Measurements from ENCODE around the gene PTPRN2. TPM values are rescaled to one million over a fixed set of nuclear protein-coding genes. Genes with fewer than 3 reads are reported as not detected.
"Not testable (repeated sequence)": the region's sequence is repeated elsewhere in the genome, so short reads cannot be mapped to it uniquely, and the experiment has no call there.

PTPRN2 gene
- total RNA-seq, 1 donor, result 0.27 TPM

DNA sequence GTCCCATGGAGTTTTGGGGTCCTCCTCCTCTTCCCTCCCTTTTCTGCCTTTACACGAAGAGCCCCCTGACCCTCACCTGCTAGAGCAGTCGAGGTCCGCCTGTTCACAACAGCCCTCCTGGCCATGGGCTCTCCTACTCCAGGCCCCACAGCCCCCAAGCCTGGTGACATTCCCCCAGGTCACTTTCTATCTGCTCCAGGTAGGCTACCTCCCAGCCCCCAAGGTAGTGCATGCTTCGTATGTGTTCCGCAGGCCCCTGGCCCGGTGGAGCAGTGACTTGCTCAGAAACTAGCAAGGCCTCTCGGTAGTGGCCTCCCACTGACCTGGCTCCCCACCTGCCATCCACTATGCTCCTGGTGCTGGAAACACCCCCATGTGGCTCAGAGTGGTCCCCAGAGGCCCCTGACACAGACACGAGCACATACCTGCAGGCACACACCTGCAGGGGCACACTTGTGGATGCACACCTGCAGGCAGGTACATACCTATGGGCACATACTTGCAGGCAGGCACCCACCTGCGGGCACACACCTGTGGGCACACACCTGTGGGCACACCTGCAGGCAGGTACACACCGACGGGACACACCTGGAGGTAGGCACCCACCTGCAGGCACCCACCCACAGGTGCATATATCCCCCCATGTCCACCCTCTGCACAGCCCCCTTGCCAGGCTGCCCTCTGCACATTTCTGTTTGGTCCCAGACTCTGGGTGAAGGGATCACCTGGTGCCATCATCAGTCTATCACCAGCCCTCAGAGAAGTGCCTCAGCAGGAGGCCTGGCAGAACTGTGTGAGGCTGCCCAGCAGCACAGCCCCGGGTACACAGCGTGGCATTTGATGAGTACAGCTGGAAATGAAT, 322.5 kb downstream of the PTPRN2 start:
- no peak for DNase-seq (ENCODE audit: low read depth in 2 of 3, low spot score in 2 of 3)

DNA sequence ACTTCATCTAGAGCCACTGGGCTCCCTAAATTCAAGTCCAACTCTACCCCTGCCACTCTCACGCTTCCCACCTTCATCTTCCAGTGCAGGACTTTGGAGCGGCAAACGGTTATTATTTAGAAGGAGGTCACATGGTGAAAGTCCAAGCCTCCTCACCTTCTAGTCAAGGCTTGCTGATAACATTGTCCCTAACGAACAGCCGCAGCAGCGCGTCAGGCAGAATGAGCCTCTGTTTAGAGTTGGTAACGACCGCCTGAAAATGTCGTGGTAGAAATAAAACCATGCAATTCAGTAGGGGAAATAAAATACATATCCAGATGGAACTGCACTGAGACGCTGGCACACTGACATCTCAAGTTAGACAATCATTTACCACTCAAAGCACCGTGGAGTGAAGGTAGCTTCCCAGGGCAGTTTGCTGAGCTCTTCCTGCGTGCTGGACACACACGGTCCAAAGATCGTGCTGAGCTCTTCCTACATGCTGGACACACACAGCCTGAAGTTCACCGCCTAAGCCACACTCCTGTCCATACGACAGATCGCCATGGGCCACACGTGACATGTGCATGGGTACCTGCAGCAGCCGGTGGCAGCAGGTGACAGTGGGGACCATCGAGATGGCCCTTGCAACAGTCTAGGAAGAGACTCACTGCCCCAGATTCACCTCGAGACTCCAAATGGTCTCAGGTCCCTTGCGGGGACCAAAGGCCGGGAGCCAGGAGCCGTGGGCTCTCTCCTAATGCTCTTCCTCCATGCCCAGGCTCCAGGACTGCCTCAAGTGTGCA, 323.5 kb downstream of the PTPRN2 start:
- no peak for DNase-seq (ENCODE audit: low read depth in 2 of 3, low spot score in 2 of 3)

DNA sequence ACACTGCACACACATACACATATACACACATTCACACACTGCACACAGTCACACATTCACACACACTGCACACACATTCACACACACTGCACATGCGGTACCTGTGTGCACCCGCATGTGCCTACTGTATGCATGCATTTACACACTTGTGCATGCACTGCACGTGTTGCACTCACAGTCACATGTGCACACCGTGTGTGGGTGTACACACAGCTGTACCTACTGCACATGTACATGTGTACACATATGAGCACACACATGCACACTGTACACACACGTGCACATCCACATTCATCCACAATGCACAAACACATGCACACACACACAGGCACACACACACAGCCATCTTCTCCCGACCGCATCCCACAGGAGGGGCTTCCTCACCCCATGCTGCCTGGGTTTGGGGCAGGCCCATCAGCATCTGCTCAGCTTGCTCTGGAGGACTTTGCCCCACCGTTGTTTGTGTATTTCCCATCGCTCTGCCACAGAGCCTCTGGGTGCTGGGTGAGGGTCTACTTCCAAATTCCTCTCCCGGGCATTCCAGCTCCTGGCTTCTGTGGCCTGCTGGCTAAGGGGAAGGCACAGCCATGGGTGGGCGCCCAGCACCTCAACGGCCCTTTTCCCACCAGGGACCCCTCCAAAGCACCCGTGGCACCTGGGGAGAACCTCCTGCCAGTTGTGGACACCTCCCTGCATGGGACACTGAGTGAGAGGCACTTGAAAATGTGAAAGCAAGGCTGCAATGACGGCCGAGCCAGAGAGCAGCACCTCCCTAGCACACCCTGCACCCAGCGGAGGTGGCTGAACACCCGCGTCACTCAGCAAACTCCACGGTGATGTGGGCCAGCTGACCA, 324.3 kb downstream of the PTPRN2 start:
- DNase-seq (ENCODE audit: low read depth in 2 of 3, low spot score in 2 of 3), result no peak

- no peak for DNase-seq (ENCODE audit: low read depth in 2 of 3, low spot score in 2 of 3)
Observed at GRCh38 chr7:158262284-158263109, 325.1 kb downstream of the PTPRN2 start.

DNA sequence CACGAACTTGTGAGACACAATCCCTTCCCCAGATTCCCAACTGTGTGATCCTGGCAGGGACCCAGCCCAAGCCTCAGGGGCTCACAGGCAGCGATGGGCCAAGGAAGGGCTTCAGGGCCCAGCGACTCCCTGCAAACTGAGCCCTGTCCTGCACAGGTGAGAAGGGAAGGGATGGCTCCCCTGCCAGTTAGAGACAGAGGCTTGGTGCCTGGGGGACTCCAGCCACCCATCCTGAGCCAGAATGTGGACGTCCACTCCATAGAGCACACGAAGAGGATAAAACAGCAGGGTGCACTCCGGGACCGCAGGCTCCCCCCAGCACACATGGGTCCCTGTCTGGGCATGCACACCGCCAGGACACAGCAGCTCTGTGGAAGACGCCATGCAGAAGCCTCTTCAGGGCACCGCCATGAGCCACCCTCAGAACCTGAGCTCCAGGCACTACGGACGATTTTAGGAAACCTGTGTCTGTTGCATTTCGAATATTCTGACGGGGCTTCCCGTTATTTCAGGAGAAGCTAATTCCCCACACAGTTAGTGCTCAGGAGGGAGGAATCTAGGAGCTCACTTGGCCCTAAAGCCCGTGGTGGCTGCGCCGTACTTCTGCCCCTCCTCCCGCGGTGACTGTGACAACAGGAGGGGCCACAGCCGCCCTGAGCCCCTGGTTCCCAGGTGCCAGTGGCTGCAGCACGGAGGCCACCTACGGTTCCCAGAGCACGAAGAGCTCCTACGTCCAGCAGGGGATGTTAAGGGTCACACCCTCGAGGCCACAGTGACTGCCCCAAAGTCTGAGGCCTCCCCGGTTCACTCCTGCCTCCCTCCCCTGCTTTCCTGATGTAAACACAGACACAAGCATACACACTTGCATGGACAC, 326.0 kb downstream of the PTPRN2 start:
- DNase-seq (ENCODE audit: low read depth in 2 of 3, low spot score in 2 of 3), result no peak

DNA sequence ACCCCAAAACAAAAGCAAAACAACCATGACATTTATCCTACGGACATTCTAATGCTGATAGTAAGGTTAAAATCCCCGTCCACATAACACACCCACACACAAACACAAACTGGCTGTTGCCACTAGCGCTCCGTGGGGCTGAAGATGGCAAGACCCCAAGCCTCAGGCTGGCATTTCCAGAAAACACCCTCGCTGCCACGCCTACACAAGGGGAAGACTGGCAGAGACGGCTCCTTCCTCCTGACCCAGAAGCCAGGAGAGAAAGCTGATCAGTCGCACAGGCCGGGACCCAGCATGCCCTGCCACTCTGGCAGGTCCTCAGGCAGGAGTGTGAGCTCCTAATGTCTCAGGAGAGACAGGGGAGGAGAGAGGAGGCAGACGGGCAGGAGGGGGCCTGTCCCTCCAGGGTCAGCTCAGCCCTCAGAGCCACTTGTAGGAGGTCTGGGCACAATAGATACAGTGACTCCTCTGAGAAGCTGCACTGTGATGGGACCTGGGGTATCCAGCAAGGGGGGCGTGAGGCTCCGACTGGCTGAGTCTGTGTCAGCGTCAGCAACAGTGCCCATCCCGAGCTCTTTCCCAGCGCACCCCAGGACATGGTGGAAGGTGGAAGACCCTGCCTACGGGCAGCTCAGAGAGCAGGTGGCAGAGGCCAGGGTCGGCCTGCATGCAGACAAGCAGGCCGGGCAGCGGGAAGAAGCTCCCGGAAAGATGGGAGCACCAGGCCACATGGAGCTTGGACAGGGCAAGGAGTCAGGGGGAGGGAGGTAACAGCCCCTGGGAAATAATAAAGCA, 326.9 kb downstream of the PTPRN2 start:
- no peak for DNase-seq (ENCODE audit: low read depth in 2 of 3, low spot score in 2 of 3)

GRCh38 chr7:158259671-158260418, 327.8 kb downstream of the PTPRN2 start:
- DNase-seq (ENCODE audit: low read depth in 2 of 3, low spot score in 2 of 3), result no peak

GRCh38 chr7:158259141-158259540, 328.5 kb downstream of the PTPRN2 start:
- no peak for DNase-seq (ENCODE audit: low read depth in 2 of 3, low spot score in 2 of 3)

GRCh38 chr7:158258411-158259130, 329.1 kb downstream of the PTPRN2 start:
- DNase-seq (ENCODE audit: low read depth in 2 of 3, low spot score in 2 of 3), result no peak

- no peak for DNase-seq (ENCODE audit: low read depth in 2 of 3, low spot score in 2 of 3)
Observed at GRCh38 chr7:158257516-158258410, 329.9 kb downstream of the PTPRN2 start.

DNA sequence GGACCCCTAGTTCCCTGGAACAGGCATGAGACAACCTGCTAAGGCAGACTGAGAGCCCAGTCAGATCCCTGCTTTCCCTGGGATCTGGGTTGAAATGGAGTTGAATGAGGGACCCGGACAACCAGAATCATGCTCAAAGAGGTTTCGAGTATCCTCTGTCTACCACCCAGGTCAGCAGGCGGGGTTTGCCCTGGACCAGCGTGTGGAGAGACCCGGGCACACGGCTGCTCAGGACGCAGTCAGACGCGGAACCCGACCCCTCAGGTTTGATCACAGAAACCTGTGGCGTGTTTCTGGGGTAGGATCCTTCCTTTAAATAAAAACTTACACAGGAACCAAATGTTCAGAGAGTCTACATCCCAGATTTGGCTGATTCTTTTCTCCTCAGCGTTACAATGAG, 330.6 kb downstream of the PTPRN2 start:
- no peak for DNase-seq (ENCODE audit: low read depth in 2 of 3, low spot score in 2 of 3)

GRCh38 chr7:158256091-158256816, 331.4 kb downstream of the PTPRN2 start:
- DNase-seq (ENCODE audit: low read depth in 2 of 3, low spot score in 2 of 3), result no peak

DNA sequence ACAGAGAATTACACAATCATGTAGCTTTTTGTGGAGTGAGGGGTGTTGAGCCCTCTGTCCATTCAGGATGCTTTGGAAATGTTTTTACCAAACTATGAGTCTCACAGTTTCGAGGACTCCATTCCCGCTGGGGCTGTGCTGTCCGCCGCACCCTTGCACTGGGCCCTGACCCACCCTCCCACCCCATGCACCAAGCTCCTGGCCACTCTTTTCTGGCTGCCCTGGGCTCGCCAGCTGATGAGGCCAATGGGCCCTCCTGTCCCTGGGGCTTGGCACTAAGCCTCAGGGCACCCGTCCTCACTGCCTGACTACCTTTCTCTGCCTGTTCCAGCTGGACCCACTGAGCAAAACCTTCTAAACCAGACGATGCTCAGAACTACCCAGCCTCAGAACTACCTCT, 332.1 kb downstream of the PTPRN2 start:
- no peak for DNase-seq (ENCODE audit: low read depth in 2 of 3, low spot score in 2 of 3)

DNA sequence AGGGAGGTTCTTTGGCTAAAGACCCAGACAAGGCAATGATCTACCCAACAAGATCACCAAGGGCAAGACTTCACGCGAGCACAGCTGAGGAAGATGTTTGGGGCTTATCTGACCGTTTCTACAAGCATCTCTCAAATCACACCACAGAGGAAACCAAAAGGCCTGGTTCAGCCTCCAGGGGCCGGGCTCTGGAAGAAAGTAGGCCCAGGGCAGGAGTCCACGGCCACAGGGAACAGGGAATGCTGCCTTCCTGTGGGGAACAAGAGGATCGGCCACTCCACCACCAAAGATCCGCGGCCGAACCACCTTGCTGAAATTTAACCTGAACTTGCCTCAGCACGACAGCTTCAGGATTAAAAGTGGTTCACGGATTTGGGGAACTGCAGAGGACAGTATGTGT, 332.5 kb downstream of the PTPRN2 start:
- no peak for DNase-seq (ENCODE audit: low read depth in 2 of 3, low spot score in 2 of 3)

- DNase-seq (ENCODE audit: low read depth in 2 of 3, low spot score in 2 of 3), result not testable (repeated sequence)
Observed at GRCh38 chr7:158253670-158254045, 334.0 kb downstream of the PTPRN2 start.
